ENCODE measurements around the gene SARDH.

- TF ChIP-seq EZH2 (IDR thresholded peaks at IDR 0.05; ENCODE audit: borderline replicate concordance, low read depth, low read length, severe bottlenecking), result no peak
- no peak for TF ChIP-seq CTCF (IDR thresholded peaks at IDR 0.05; ENCODE audit: borderline replicate concordance, extremely low read depth, low read length, poor library complexity, severe bottlenecking)
These were observed 98.0 kb downstream of the SARDH start for GRCh38 chr9:133640160-133640559.
